Fibroblast of pulmonary artery (primary cell): ENCODE measurements around the gene TRIM21.
"Not testable (repeated sequence)": the region's sequence is repeated elsewhere in the genome, so short reads cannot be mapped to it uniquely, and the experiment has no call there.

Source experiments
- DNase-seq: peaks from one replicate; pipeline ENCODE4 v3.0.0-alpha.2; 2010; ENCODE audit warnings: low read depth
- H3K4me3 ChIP-seq: replicated peaks from 2 replicates; pipeline ENCODE4 v1.5.1; 2011; ENCODE audit warnings: low read depth, mild to moderate bottlenecking, control low read depth, low read length, moderate library complexity
- TF ChIP-seq, protein P1 (sequence below): IDR thresholded peaks from 2 replicates; pipeline ENCODE4 v1.5.1; 2011; ENCODE audit warnings: mild to moderate bottlenecking, control low read depth, low read length, inconsistent platforms; ENCODE audit errors: missing control alignments

Gene TRIM21

DNA sequence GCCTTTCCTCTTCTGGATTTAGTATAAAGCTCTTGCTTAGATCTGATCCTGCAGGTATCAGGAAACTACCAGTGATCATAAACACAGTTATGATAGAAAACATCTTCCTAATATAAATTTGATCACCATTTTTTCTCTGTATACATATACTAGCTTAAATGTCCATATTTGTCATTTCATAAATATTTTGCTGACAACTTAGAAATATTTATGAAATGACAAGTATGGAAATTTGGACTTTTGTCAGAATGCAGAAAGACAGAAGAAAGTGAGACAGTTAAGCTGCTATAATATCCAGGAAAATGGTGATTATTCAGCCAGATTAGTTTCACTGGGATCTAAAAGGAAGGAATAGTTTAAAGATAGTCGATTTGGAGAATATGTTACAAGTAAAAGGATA lies 22.8 kb upstream of the TRIM21 start:
- DNase-seq, result no peak
- H3K4me3 ChIP-seq, result no peak overlapping the region
- TF ChIP-seq, protein P1, sequence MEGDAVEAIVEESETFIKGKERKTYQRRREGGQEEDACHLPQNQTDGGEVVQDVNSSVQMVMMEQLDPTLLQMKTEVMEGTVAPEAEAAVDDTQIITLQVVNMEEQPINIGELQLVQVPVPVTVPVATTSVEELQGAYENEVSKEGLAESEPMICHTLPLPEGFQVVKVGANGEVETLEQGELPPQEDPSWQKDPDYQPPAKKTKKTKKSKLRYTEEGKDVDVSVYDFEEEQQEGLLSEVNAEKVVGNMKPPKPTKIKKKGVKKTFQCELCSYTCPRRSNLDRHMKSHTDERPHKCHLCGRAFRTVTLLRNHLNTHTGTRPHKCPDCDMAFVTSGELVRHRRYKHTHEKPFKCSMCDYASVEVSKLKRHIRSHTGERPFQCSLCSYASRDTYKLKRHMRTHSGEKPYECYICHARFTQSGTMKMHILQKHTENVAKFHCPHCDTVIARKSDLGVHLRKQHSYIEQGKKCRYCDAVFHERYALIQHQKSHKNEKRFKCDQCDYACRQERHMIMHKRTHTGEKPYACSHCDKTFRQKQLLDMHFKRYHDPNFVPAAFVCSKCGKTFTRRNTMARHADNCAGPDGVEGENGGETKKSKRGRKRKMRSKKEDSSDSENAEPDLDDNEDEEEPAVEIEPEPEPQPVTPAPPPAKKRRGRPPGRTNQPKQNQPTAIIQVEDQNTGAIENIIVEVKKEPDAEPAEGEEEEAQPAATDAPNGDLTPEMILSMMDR, result no peak

GRCh38 chr11:4406206-4406605 lies 12.7 kb upstream of the TRIM21 start:
- H3K4me3 ChIP-seq, DNase-seq: not testable (repeated sequence)

GRCh38 chr11:4393858-4394223 lies 339 bp upstream of the TRIM21 start:
- TF ChIP-seq, protein P1, result no peak
- peak overlapping the region; percentile 99 for H3K4me3 ChIP-seq
- DNase-seq, result no peak

DNA sequence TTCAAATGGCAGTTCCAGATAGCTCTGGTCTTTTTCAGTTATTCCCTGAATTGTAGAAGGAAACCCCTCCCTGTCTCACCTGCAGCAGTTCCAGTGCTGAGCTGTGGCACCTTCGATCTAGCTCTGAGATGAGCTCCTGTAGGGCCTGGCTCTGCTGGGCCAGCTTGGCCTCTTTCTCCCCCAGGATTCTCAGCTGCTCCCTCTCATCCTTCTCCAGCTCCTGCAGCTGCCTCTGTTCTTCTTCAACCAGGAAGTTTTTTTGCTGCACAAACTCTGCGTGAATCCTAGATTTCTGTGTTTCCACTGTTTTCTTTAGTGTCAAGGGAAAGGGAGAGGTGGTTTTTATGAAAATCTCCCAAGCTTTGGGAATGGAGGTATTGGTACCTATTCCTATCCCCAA lies 5.3 kb downstream of the TRIM21 start:
- H3K4me3 ChIP-seq, result no peak overlapping the region
- no peak for DNase-seq
- TF ChIP-seq, protein P1, result no peak

DNA sequence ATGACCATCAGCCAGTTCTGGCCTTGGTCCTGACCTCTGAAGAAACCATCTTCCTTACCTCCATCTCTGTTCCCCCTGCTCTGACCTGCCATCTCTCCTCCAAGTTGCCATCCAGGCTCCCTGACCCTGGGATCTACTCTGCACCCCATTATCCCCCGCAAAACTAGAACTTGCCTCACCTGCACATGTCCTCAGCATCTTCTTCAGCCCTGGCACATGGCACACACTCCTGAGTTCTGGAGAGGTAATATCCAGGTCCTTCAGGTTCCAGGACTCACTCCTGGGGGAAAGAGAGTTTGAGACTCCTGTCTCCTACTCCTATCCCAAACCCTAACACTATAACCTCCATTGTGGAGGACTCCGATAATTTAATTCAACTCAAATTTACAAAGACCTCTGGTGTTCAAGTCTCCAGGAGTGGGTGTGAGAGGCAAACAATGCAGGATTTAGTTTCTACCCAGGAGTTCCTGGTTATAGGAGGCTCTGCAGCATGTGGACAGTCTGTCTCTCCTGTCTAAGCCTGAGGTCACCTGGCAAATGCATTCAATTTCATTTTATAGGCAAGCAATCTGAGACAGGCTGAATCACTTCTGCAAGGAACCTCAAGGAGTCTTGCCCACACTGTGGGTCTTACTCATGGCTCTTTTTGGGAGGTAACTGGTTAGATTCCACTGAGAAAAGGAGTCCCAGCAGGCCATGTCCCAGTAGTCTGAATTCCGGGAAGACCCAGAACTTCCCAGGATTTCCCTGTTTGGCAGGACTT lies 7.3 kb downstream of the TRIM21 start:
- TF ChIP-seq, protein P1, result no peak
- no peak for DNase-seq
- H3K4me3 ChIP-seq, result no peak overlapping the region

DNA sequence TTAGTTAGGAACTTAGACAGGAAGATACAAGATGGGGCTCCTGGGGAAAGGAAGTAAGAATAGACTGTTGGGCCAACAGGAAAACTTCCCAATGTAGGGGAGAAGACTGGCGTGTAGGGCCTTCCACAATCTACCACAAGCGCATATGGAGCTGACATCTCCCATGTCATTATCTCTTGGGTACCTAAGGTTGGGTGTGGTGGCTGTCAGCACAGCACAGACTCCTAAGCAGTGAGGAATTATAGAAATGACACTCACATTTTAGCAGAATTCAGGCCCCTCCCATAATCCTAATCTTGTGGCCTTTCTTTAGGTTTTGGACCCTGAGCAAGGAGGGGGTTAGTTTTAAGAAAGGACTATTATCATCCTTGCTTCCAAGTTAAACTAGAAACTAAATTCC lies 11.6 kb downstream of the TRIM21 start:
- TF ChIP-seq, protein P1, result no peak
- H3K4me3 ChIP-seq, result no peak overlapping the region
- DNase-seq, result no peak

DNA sequence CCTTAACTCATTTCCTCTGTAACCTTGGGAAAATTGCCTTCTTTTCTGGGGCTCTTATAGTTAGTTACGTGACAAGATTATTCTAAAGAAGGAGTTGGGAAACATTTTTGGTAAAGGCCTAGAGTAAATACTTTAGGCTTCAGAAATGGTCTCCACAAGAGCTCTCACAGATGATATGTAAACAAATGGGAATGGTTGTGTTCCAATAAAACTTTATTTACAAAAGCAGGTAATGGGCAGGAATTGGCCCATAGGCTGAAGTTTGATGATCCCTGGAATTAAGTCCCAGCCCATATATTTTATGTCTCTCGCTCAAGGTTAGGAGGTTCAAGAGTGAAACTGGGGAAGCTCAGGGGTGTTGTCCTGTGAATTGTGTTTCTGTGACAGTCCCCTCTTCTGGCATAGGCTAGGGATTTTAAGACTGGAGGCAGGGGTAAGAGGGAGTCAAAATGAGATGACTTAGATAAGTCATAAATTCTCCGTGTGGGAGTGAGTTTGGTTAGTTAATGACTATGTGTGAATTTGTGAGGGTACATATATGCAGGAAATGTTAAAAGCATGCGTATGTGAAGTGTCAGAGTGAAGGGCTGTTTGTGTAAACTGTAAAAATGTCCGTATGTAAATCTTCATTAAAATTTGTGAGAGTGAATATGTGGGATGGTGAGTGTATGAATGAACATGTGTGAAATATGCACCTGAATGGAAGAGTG lies 17.9 kb downstream of the TRIM21 start:
- H3K4me3 ChIP-seq, result no peak overlapping the region
- no peak for DNase-seq
- TF ChIP-seq, protein P1, result no peak
